Esophagus muscularis mucosa (tissue), 4 donors: ENCODE measurements around the gene DDX4.

Source experiments
- EP300 ChIP-seq: sonication (generic); formaldehyde crosslinking; IDR thresholded peaks from one replicate; pipeline ENCODE4 v1.6.1; 2017; ENCODE audit warnings: antibody characterized with exemption
- POLR2A ChIP-seq: fragments of 450-650 bp; IDR thresholded peaks from one replicate; pipeline ENCODE4 v1.6.1; 2017; ENCODE audit warnings: antibody characterized with exemption, moderate library complexity, mild to moderate bottlenecking, low read depth
- TF ChIP-seq, protein P1 (sequence below), 3 experiments: fragments of 200-600 bp in 2 of 3; fragments of 450-650 bp in 1 of 3; sonication (generic) in 2 of 3; IDR thresholded peaks; one replicate each; pipeline ENCODE4 v1.5.1; 2017 to 2019; ENCODE audit warnings: antibody characterized with exemption in 3 of 3, mild to moderate bottlenecking in 2 of 3, moderate library complexity in 1 of 3

DNA sequence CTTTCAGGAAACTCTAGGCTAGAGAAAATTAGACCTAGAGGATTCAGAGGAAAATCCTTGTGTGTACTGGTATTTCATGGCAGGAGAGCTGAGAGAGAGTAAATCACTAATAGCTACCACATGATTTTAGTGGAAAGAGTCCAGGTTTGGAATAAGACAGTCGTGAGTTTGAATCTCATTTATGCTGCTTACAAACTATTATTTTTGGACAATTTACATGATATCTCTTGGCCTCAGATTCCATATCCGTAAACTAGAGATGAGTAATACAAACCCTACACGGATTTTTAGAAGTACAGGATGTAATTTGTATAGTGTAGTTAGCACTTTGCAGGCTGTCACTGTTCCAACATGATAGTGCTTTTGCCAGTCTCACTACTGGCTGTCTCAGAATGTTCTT is 116.0 kb downstream of the DDX4 start:
- TF ChIP-seq, protein P1, sequence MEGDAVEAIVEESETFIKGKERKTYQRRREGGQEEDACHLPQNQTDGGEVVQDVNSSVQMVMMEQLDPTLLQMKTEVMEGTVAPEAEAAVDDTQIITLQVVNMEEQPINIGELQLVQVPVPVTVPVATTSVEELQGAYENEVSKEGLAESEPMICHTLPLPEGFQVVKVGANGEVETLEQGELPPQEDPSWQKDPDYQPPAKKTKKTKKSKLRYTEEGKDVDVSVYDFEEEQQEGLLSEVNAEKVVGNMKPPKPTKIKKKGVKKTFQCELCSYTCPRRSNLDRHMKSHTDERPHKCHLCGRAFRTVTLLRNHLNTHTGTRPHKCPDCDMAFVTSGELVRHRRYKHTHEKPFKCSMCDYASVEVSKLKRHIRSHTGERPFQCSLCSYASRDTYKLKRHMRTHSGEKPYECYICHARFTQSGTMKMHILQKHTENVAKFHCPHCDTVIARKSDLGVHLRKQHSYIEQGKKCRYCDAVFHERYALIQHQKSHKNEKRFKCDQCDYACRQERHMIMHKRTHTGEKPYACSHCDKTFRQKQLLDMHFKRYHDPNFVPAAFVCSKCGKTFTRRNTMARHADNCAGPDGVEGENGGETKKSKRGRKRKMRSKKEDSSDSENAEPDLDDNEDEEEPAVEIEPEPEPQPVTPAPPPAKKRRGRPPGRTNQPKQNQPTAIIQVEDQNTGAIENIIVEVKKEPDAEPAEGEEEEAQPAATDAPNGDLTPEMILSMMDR (IDR thresholded peaks at IDR 0.05): no peak
- no peak for TF ChIP-seq EP300
- no peak for TF ChIP-seq POLR2A
